Measurements from ENCODE around the gene NDNF.

Gene NDNF

DNA sequence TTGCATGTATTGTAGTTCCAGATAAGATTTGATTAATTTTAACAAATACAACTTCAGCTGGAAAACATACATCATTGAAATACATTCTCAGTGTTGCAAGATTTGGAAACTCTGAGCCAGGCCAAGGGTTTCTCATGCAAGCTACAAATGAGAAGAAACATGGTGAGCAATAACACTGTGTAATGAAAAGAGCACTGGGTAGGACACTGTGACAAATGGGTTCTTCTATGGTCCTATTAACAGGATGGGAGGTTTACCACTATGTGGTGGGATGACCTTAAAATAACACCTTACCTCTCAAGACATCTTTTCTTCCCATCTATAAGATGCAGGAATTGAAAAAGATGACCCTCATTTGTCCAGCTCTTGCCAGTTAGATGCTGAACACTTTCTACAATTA, 19.6 kb upstream of the NDNF start:
- POLR2A ChIA-PET = no interaction called here

DNA sequence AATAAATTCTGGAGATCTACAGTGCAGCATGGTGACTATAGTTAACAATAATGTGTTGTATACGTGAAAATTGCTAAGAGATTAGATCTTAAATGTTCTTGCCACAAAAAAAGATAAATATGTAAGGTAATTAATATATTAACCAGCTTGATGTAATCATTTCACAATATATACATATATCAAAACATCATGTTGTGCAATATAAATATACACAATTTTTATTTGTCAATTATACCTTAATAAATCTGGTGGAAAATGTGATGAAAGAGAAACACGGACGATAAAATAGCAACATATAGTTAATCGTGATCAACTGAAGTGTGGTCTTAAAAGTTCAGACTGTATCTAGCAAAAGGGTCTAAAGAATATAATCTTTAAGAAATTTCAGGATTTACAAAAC, 16.5 kb upstream of the NDNF start:
- ChIA-PET POLR2A (no interaction called here), CTCF (no interaction called here)
- Histone ChIP-seq H3K36me3 (ENCODE audit: control insufficient read depth in 2 of 2, insufficient read depth in 1 of 2, low read length in 2 of 2) (no peaks in the 10 kb centered on the region), H3K4me1 (ENCODE audit: control insufficient read depth, insufficient read depth, low read length) (no peaks in the 10 kb centered on the region), H3K4me3 (ENCODE audit: low read depth, low read length) (no peak overlapping the region), H3K27ac (ENCODE audit: extremely low read depth, low read depth, low read length) (no peak overlapping the region), H3K9me3 (ENCODE audit: control insufficient read depth, insufficient read depth, low read depth, low read length) (no peaks in the 10 kb centered on the region)
- TF ChIP-seq, protein P1, sequence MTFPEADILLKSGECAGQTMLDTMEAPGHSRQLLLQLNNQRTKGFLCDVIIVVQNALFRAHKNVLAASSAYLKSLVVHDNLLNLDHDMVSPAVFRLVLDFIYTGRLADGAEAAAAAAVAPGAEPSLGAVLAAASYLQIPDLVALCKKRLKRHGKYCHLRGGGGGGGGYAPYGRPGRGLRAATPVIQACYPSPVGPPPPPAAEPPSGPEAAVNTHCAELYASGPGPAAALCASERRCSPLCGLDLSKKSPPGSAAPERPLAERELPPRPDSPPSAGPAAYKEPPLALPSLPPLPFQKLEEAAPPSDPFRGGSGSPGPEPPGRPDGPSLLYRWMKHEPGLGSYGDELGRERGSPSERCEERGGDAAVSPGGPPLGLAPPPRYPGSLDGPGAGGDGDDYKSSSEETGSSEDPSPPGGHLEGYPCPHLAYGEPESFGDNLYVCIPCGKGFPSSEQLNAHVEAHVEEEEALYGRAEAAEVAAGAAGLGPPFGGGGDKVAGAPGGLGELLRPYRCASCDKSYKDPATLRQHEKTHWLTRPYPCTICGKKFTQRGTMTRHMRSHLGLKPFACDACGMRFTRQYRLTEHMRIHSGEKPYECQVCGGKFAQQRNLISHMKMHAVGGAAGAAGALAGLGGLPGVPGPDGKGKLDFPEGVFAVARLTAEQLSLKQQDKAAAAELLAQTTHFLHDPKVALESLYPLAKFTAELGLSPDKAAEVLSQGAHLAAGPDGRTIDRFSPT (tag by site-specific recombination; IDR thresholded peaks at IDR 0.05) = no peak
- no peak for TF ChIP-seq KLF8 (tag by site-specific recombination; IDR thresholded peaks at IDR 0.05)
- no peak for TF ChIP-seq ZFP69B (tag by site-specific recombination; IDR thresholded peaks at IDR 0.05)
- TF ChIP-seq ZNF416 (tag by site-specific recombination; IDR thresholded peaks at IDR 0.05) = no peak
- no peak for TF ChIP-seq ZNF121 (tag by site-specific recombination; IDR thresholded peaks at IDR 0.05)
- TF ChIP-seq REPIN1 (tag by site-specific recombination; IDR thresholded peaks at IDR 0.05; ENCODE audit: low read depth) = no peak
- TF ChIP-seq ZNF843 (tag by site-specific recombination; IDR thresholded peaks at IDR 0.05) = no peak
- no peak for TF ChIP-seq ZBTB21 (tag by site-specific recombination; IDR thresholded peaks at IDR 0.05)
- TF ChIP-seq, protein P2, sequence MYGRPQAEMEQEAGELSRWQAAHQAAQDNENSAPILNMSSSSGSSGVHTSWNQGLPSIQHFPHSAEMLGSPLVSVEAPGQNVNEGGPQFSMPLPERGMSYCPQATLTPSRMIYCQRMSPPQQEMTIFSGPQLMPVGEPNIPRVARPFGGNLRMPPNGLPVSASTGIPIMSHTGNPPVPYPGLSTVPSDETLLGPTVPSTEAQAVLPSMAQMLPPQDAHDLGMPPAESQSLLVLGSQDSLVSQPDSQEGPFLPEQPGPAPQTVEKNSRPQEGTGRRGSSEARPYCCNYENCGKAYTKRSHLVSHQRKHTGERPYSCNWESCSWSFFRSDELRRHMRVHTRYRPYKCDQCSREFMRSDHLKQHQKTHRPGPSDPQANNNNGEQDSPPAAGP (tag by site-specific recombination; IDR thresholded peaks at IDR 0.05) = no peak
- TF ChIP-seq ZNF274 (IDR thresholded peaks at IDR 0.05; ENCODE audit: low read length) = no peak
- no peak for TF ChIP-seq ZNF274 (tag by site-specific recombination; IDR thresholded peaks at IDR 0.05; ENCODE audit: borderline replicate concordance)

More for the DNA sequence above, 19.6 kb upstream of the NDNF start:
- Histone ChIP-seq H3K4me1 (ENCODE audit: control insufficient read depth, insufficient read depth, low read length) (no peaks in the 10 kb centered on the region), H3K36me3 (ENCODE audit: control insufficient read depth in 2 of 2, insufficient read depth in 1 of 2, low read length in 2 of 2) (no peaks in the 10 kb centered on the region), H3K27ac (ENCODE audit: extremely low read depth, low read depth, low read length) (no peak overlapping the region), H3K9me3 (ENCODE audit: control insufficient read depth, insufficient read depth, low read depth, low read length) (no peaks in the 10 kb centered on the region), H3K4me3 (ENCODE audit: low read depth, low read length) (no peak overlapping the region)
- CTCF ChIA-PET = no interaction called here
- TF ChIP-seq, protein P3, sequence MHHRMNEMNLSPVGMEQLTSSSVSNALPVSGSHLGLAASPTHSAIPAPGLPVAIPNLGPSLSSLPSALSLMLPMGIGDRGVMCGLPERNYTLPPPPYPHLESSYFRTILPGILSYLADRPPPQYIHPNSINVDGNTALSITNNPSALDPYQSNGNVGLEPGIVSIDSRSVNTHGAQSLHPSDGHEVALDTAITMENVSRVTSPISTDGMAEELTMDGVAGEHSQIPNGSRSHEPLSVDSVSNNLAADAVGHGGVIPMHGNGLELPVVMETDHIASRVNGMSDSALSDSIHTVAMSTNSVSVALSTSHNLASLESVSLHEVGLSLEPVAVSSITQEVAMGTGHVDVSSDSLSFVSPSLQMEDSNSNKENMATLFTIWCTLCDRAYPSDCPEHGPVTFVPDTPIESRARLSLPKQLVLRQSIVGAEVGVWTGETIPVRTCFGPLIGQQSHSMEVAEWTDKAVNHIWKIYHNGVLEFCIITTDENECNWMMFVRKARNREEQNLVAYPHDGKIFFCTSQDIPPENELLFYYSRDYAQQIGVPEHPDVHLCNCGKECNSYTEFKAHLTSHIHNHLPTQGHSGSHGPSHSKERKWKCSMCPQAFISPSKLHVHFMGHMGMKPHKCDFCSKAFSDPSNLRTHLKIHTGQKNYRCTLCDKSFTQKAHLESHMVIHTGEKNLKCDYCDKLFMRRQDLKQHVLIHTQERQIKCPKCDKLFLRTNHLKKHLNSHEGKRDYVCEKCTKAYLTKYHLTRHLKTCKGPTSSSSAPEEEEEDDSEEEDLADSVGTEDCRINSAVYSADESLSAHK (tag by site-specific recombination; IDR thresholded peaks at IDR 0.05) = no peak
- TF ChIP-seq, protein P4, sequence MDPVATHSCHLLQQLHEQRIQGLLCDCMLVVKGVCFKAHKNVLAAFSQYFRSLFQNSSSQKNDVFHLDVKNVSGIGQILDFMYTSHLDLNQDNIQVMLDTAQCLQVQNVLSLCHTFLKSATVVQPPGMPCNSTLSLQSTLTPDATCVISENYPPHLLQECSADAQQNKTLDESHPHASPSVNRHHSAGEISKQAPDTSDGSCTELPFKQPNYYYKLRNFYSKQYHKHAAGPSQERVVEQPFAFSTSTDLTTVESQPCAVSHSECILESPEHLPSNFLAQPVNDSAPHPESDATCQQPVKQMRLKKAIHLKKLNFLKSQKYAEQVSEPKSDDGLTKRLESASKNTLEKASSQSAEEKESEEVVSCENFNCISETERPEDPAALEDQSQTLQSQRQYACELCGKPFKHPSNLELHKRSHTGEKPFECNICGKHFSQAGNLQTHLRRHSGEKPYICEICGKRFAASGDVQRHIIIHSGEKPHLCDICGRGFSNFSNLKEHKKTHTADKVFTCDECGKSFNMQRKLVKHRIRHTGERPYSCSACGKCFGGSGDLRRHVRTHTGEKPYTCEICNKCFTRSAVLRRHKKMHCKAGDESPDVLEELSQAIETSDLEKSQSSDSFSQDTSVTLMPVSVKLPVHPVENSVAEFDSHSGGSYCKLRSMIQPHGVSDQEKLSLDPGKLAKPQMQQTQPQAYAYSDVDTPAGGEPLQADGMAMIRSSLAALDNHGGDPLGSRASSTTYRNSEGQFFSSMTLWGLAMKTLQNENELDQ (tag by site-specific recombination; IDR thresholded peaks at IDR 0.05; ENCODE audit: low read depth) = no peak
- TF ChIP-seq ZNF121 (tag by site-specific recombination; IDR thresholded peaks at IDR 0.05) (no peak), ZNF792 (tag by site-specific recombination; IDR thresholded peaks at IDR 0.05) (no peak), ZNF23 (tag by site-specific recombination; IDR thresholded peaks at IDR 0.05; ENCODE audit: borderline replicate concordance) (no peak), ZNF48 (tag by site-specific recombination; IDR thresholded peaks at IDR 0.05) (no peak), ZNF768 (tag by site-specific recombination; IDR thresholded peaks at IDR 0.05) (no peak), ZNF132 (tag by site-specific recombination; IDR thresholded peaks at IDR 0.05; ENCODE audit: borderline replicate concordance) (no peak), ZNF544 (tag by site-specific recombination; IDR thresholded peaks at IDR 0.05) (no peak), KLF9 (tag by site-specific recombination; IDR thresholded peaks at IDR 0.05; ENCODE audit: low read depth) (no peak), KLF10 (tag by site-specific recombination; IDR thresholded peaks at IDR 0.05) (no peak), EGR2 (tag by site-specific recombination; IDR thresholded peaks at IDR 0.05; ENCODE audit: low read depth) (no peak), ZNF10 (tag by site-specific recombination; IDR thresholded peaks at IDR 0.05) (no peak)
- TF ChIP-seq, protein P5, sequence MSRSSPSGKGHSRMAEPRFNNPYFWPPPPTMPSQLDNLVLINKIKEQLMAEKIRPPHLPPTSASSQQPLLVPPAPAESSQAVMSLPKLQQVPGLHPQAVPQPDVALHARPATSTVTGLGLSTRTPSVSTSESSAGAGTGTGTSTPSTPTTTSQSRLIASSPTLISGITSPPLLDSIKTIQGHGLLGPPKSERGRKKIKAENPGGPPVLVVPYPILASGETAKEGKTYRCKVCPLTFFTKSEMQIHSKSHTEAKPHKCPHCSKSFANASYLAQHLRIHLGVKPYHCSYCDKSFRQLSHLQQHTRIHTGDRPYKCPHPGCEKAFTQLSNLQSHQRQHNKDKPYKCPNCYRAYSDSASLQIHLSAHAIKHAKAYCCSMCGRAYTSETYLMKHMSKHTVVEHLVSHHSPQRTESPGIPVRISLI (tag by site-specific recombination; IDR thresholded peaks at IDR 0.05) = no peak
- TF ChIP-seq, protein P6, sequence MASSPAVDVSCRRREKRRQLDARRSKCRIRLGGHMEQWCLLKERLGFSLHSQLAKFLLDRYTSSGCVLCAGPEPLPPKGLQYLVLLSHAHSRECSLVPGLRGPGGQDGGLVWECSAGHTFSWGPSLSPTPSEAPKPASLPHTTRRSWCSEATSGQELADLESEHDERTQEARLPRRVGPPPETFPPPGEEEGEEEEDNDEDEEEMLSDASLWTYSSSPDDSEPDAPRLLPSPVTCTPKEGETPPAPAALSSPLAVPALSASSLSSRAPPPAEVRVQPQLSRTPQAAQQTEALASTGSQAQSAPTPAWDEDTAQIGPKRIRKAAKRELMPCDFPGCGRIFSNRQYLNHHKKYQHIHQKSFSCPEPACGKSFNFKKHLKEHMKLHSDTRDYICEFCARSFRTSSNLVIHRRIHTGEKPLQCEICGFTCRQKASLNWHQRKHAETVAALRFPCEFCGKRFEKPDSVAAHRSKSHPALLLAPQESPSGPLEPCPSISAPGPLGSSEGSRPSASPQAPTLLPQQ (tag by site-specific recombination; IDR thresholded peaks at IDR 0.05) = no peak
- TF ChIP-seq, protein P7, sequence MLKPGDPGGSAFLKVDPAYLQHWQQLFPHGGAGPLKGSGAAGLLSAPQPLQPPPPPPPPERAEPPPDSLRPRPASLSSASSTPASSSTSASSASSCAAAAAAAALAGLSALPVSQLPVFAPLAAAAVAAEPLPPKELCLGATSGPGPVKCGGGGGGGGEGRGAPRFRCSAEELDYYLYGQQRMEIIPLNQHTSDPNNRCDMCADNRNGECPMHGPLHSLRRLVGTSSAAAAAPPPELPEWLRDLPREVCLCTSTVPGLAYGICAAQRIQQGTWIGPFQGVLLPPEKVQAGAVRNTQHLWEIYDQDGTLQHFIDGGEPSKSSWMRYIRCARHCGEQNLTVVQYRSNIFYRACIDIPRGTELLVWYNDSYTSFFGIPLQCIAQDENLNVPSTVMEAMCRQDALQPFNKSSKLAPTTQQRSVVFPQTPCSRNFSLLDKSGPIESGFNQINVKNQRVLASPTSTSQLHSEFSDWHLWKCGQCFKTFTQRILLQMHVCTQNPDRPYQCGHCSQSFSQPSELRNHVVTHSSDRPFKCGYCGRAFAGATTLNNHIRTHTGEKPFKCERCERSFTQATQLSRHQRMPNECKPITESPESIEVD (tag by site-specific recombination; IDR thresholded peaks at IDR 0.05) = no peak

All from HEK293 (cell line).